T-helper 2 cell treated with Interferon-gamma antibody and Interleukin-4, amounts not matched to agents 5 μg/mL and 100 μg/mL, for 36 hours (primary cell): ENCODE data around the gene TNN.

Experiments used
- DNase-seq: peaks from one replicate; pipeline ENCODE4 v3.0.0; 2021; ENCODE audit warnings: low spot score
- H3K27ac Mint-ChIP-seq: one replicate; pipeline ENCODE4 v1.8.0; 2021; ENCODE audit warnings: mild to moderate bottlenecking, mixed read lengths
- H3K27me3 Mint-ChIP-seq: one replicate; pipeline ENCODE4 v1.8.0; 2021; ENCODE audit warnings: low read depth, mixed read lengths
- H3K36me3 Mint-ChIP-seq: one replicate; pipeline ENCODE4 v1.8.0; 2021; ENCODE audit warnings: low read depth, mixed read lengths
- H3K4me1 Mint-ChIP-seq: one replicate; pipeline ENCODE4 v1.8.0; 2021; ENCODE audit warnings: low read depth, mixed read lengths
- H3K4me3 Mint-ChIP-seq: one replicate; pipeline ENCODE4 v1.8.0; 2022; ENCODE audit warnings: mild to moderate bottlenecking, moderate library complexity, mixed read lengths
- H3K9me3 Mint-ChIP-seq: one replicate; pipeline ENCODE4 v1.8.0; 2021; ENCODE audit warnings: mixed read lengths

The TNN gene

DNA sequence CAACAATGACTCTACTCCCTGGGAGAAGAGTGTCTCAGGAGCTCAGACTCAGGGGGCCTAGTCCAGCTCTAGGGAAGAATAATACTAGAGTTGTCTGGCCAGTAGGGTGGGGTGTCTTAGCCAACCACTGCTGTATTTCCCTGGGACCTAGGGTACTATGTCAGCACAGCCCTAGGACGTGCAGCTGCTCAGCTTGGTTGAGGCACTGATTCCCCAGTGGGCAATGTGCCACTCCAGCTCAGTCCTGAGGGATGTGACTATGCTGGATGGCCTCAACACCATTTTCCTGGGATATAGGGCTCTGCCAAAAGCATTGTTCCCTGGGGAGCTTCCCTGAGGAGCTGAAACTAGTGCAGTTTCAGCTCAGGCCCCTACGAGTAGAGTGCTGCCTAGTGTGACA lies 47.4 kb downstream of the TNN start:
- no peak for DNase-seq
- no peaks in the 10 kb centered on the region for H3K4me1 Mint-ChIP-seq
- H3K36me3 Mint-ChIP-seq: no peaks in the 10 kb centered on the region
- no peak overlapping the region for H3K4me3 Mint-ChIP-seq
- no peak overlapping the region for H3K27ac Mint-ChIP-seq
- peaks cover 11% of the 10 kb centered on the region for H3K27me3 Mint-ChIP-seq
- H3K9me3 Mint-ChIP-seq: peaks cover 13% of the 10 kb centered on the region

DNA sequence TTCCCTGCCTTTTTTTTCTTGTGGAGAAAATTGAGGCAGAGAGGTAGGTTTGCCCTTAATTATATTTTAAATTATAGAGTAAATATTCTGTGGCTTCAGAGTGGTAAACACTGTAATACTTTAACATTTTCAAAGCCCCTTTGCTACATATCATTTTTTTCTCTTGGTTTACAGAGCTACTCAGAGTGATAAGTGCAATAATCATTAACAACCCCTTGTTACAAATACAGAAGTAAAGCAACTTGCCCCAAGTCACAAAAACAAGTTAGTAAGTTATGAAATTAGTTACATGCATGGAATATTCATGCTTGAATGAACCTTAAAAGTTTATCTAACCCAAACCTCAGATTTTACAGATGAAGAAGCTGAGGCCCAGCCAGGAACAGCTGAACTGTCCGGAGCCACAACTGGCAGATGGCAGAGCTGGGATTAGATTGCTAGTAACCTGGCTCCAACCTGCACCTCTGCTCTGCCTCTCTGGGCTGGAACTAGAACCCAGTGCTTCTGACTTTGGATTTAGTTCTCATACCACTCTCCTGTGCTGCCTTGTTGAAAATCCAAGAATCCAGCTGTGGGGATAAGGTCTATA lies 48.7 kb downstream of the TNN start:
- Mint-ChIP-seq H3K4me1 (no peaks in the 10 kb centered on the region), H3K9me3 (peaks cover 13% of the 10 kb centered on the region), H3K4me3 (no peak overlapping the region), H3K36me3 (no peaks in the 10 kb centered on the region), H3K27me3 (peaks cover 11% of the 10 kb centered on the region), H3K27ac (no peak overlapping the region)
- no peak for DNase-seq

DNA sequence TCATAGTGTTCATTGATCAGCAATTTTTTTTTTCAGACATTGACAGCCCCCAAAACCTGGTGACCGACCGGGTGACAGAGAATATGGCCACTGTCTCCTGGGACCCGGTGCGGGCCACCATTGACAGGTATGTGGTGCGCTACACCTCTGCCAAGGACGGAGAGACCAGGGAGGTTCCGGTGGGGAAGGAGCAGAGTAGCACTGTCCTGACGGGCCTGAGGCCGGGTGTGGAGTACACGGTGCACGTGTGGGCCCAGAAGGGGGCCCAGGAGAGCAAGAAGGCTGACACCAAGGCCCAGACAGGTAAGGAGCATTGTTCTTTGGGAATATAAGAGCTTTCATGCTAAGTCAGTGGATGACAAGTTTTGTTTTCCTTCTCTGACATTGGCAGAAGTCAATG lies 49.3 kb downstream of the TNN start:
- Mint-ChIP-seq H3K4me1 (no peaks in the 10 kb centered on the region), H3K9me3 (peaks cover 13% of the 10 kb centered on the region), H3K27me3 (peaks cover 11% of the 10 kb centered on the region), H3K36me3 (no peaks in the 10 kb centered on the region), H3K4me3 (no peak overlapping the region), H3K27ac (no peak overlapping the region)
- DNase-seq: no peak

GRCh38 chr1:175118375-175119367 lies 51.0 kb downstream of the TNN start:
- Mint-ChIP-seq H3K36me3 (no peaks in the 10 kb centered on the region), H3K27ac (no peak overlapping the region), H3K4me3 (no peak overlapping the region), H3K9me3 (peaks cover 4% of the 10 kb centered on the region), H3K4me1 (no peaks in the 10 kb centered on the region), H3K27me3 (peaks cover 7% of the 10 kb centered on the region)
- DNase-seq: no peak

- Mint-ChIP-seq H3K27me3 (peaks cover 2% of the 10 kb centered on the region), H3K4me3 (no peak overlapping the region), H3K4me1 (no peaks in the 10 kb centered on the region), H3K36me3 (no peaks in the 10 kb centered on the region), H3K9me3 (no peaks in the 10 kb centered on the region), H3K27ac (no peak overlapping the region)
- no peak for DNase-seq
Measured at GRCh38 chr1:175120511-175120910, 52.9 kb downstream of the TNN start.

GRCh38 chr1:175124861-175125260 lies 57.2 kb downstream of the TNN start:
- DNase-seq: no peak

DNA sequence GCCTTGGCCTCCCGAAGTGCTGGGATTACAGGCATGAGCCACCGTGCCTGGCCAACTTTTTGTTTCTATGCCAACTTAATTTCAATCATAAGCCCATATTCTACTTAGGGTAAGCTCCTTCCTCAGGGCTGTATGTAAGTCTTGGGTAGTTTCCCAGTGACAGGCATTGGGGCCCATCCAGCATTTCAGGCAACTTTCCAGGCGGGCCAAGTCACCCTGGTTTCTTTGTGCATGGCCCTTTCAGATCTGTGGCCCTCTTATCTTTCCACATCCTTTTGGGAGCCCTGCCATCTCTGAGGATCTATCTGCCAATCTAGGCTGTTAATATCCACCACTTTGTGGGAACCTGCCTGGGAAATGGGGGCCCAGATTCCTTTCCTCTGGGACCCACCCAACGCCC lies 58.7 kb downstream of the TNN start:
- Mint-ChIP-seq H3K4me3 (no peak overlapping the region), H3K4me1 (peaks cover 4% of the 10 kb centered on the region), H3K36me3 (no peaks in the 10 kb centered on the region), H3K9me3 (no peaks in the 10 kb centered on the region), H3K27ac (no peak overlapping the region), H3K27me3 (no peaks in the 10 kb centered on the region)
- DNase-seq: no peak

More at GRCh38 chr1:175124861-175125260, 57.2 kb downstream of the TNN start:
- Mint-ChIP-seq H3K4me3 (no peak overlapping the region), H3K9me3 (no peaks in the 10 kb centered on the region), H3K27me3 (no peaks in the 10 kb centered on the region), H3K4me1 (peaks cover 2% of the 10 kb centered on the region), H3K36me3 (no peaks in the 10 kb centered on the region), H3K27ac (no peak overlapping the region)

GRCh38 chr1:175127565-175127964 lies 59.9 kb downstream of the TNN start:
- no peak for DNase-seq
- Mint-ChIP-seq H3K27me3 (no peaks in the 10 kb centered on the region), H3K9me3 (no peaks in the 10 kb centered on the region), H3K36me3 (no peaks in the 10 kb centered on the region), H3K4me1 (peaks cover 4% of the 10 kb centered on the region), H3K27ac (no peak overlapping the region), H3K4me3 (no peak overlapping the region)

- H3K36me3 Mint-ChIP-seq: no peaks in the 10 kb centered on the region
- H3K9me3 Mint-ChIP-seq: no peaks in the 10 kb centered on the region
- no peak overlapping the region for H3K4me3 Mint-ChIP-seq
- peaks cover 4% of the 10 kb centered on the region for H3K4me1 Mint-ChIP-seq
- no peak overlapping the region for H3K27ac Mint-ChIP-seq
- H3K27me3 Mint-ChIP-seq: no peaks in the 10 kb centered on the region
- DNase-seq: no peak
Measured at GRCh38 chr1:175128523-175128922, 60.9 kb downstream of the TNN start.

GRCh38 chr1:175129182-175129581 lies 61.5 kb downstream of the TNN start:
- Mint-ChIP-seq H3K4me3 (no peak overlapping the region), H3K27ac (no peak overlapping the region), H3K4me1 (peaks cover 4% of the 10 kb centered on the region), H3K27me3 (peaks cover 3% of the 10 kb centered on the region), H3K36me3 (no peaks in the 10 kb centered on the region), H3K9me3 (no peaks in the 10 kb centered on the region)
- no peak for DNase-seq

DNA sequence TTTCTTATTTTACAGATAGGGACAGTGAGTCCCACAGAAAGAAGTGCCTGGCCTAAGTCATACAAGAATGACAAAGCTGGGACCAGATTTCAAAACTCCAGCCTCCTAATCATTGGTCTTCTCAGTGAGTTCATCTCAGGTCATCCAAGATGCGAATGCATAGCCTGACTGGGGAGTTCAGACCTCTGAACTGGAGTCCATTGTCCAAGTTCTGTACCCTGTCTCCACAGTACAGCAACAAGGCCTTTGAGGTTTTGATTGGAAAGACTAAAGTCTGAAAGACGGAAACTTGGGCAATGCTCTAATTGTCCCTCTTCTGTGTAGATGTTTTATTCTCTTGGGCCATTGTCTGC lies 62.0 kb downstream of the TNN start:
- Mint-ChIP-seq H3K27me3 (peaks cover 5% of the 10 kb centered on the region), H3K36me3 (no peaks in the 10 kb centered on the region), H3K4me1 (peaks cover 6% of the 10 kb centered on the region), H3K9me3 (no peaks in the 10 kb centered on the region), H3K4me3 (no peak overlapping the region), H3K27ac (no peak overlapping the region)
- DNase-seq: no peak

- no peak overlapping the region for H3K27ac Mint-ChIP-seq
- H3K9me3 Mint-ChIP-seq: no peaks in the 10 kb centered on the region
- H3K4me3 Mint-ChIP-seq: no peak overlapping the region
- no peak for DNase-seq
- peaks cover 7% of the 10 kb centered on the region for H3K4me1 Mint-ChIP-seq
- peaks cover 8% of the 10 kb centered on the region for H3K27me3 Mint-ChIP-seq
- H3K36me3 Mint-ChIP-seq: no peaks in the 10 kb centered on the region
Measured at GRCh38 chr1:175129997-175130648, 62.5 kb downstream of the TNN start.

GRCh38 chr1:175130649-175131045 lies 63.0 kb downstream of the TNN start:
- Mint-ChIP-seq H3K4me3 (no peak overlapping the region), H3K27ac (no peak overlapping the region), H3K9me3 (no peaks in the 10 kb centered on the region), H3K36me3 (no peaks in the 10 kb centered on the region), H3K4me1 (peaks cover 7% of the 10 kb centered on the region), H3K27me3 (peaks cover 11% of the 10 kb centered on the region)
- DNase-seq: no peak

DNA sequence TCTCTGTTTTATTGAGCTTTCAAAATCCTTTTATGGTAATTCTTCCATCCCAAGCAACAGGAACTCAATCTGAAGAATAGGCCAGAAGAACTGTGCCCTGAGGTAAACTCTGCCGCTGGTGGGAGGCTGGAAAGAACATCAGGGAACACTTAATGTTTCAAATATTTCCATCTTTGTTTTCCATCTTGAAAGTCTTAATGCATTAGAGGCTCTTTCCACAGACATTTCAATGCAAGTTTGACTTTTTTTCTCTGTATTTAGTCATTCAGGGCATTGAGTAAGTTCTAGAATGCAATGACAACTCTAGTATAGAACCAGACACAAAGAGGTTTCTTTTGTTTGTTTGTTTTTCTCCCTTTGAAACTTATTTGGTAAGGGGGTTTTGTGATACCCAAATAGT lies 63.5 kb downstream of the TNN start:
- Mint-ChIP-seq H3K4me1 (peaks cover 7% of the 10 kb centered on the region), H3K27me3 (peaks cover 15% of the 10 kb centered on the region), H3K9me3 (no peaks in the 10 kb centered on the region), H3K36me3 (no peaks in the 10 kb centered on the region), H3K4me3 (no peak overlapping the region), H3K27ac (no peak overlapping the region)
- DNase-seq: no peak
